SU-DHL-6 (cell line): ENCODE results near the gene EXD2.

Source experiments
- H2AFZ ChIP-seq: fragments of 200-600 bp; sonication (generic); 2 replicates; pipeline ENCODE4 v1.6.1; 2014; ENCODE audit warnings: low read depth, mild to moderate bottlenecking, moderate library complexity, mixed read lengths, antibody characterized with exemption, low read length; ENCODE audit not compliant: severe bottlenecking
- H3F3A ChIP-seq: fragments of 200-600 bp; shearing (Covaris generic); 2 replicates; pipeline ENCODE4 v1.6.0; 2016; ENCODE audit warnings: antibody characterized with exemption, mild to moderate bottlenecking; ENCODE audit not compliant: insufficient read depth
- H3K27ac ChIP-seq: fragments of 200-600 bp; sonication (generic); 2 replicates; pipeline ENCODE4 v1.5.1; 2016; ENCODE audit warnings: low read depth, mild to moderate bottlenecking, low read length, moderate library complexity, mixed read lengths
- H3K27me3 ChIP-seq: fragments of 200-600 bp; sonication (generic), shearing (Covaris generic); 2 replicates; pipeline ENCODE4 v1.6.0; 2014; ENCODE audit warnings: mild to moderate bottlenecking, low read length
- H3K36me3 ChIP-seq: fragments of 200-600 bp; sonication (generic); 2 replicates; pipeline ENCODE4 v1.6.1; 2014; ENCODE audit warnings: mild to moderate bottlenecking, low read length, mixed read lengths
- H3K4me2 ChIP-seq: fragments of 300-600, 200-600 bp; shearing (Covaris generic), sonication (generic); 2 replicates; pipeline ENCODE4 v1.6.0; 2014; ENCODE audit warnings: low read length, low read depth, mild to moderate bottlenecking; ENCODE audit not compliant: poor library complexity, severe bottlenecking
- H3K4me3 ChIP-seq: fragments of 200-600 bp; sonication (generic); 2 replicates; pipeline ENCODE4 v1.5.1; 2014; ENCODE audit warnings: antibody characterized with exemption, low read length, mild to moderate bottlenecking, mixed read lengths; ENCODE audit not compliant: insufficient read depth, poor library complexity, severe bottlenecking
- H3K79me2 ChIP-seq: fragments of 200-600 bp; sonication (generic); 2 replicates; pipeline ENCODE4 v1.6.1; 2014; ENCODE audit warnings: mild to moderate bottlenecking, low read length, moderate library complexity; ENCODE audit not compliant: insufficient read depth
- H3K9ac ChIP-seq: fragments of 200-600 bp; sonication (generic); 2 replicates; pipeline ENCODE4 v1.7.0; 2014; ENCODE audit warnings: mild to moderate bottlenecking, low read length
- H3K9me2 ChIP-seq: fragments of 200-600 bp; sonication (generic); replicated peaks from 2 replicates; pipeline ENCODE4 v1.6.1; 2014; ENCODE audit warnings: low read length; ENCODE audit not compliant: insufficient read depth
- H3K9me3 ChIP-seq: fragments of 200-600 bp; sonication (generic); 2 replicates; pipeline ENCODE4 v1.6.1; 2014; ENCODE audit warnings: low read length, mixed read lengths; ENCODE audit not compliant: insufficient read depth
- H4K20me1 ChIP-seq: fragments of 200-600 bp; sonication (generic); 2 replicates; pipeline ENCODE4 v1.6.1; 2014; ENCODE audit warnings: low read depth, mild to moderate bottlenecking, antibody characterized with exemption, low read length, moderate library complexity, mixed read lengths
- EZH2phosphoT487 ChIP-seq: fragments of 200-600 bp; sonication (generic), shearing (Covaris generic); conservative IDR thresholded peaks from 2 replicates; pipeline ENCODE4 v1.6.1; 2018; ENCODE audit warnings: mild to moderate bottlenecking, antibody characterized with exemption, low read length, moderate library complexity, mixed read lengths
- TF ChIP-seq, protein P1 (sequence below): fragments of 200-600 bp; sonication (generic); IDR thresholded peaks from one replicate; pipeline ENCODE4 v1.5.1; 2017; ENCODE audit warnings: antibody characterized with exemption, mild to moderate bottlenecking, low read length, moderate library complexity; ENCODE audit not compliant: insufficient read depth, poor library complexity, severe bottlenecking

Gene EXD2

GRCh38 chr14:69268763-69269162 is 77.5 kb downstream of the EXD2 start:
- H3K4me2 ChIP-seq: no peak overlapping the region
- no peak overlapping the region for H2AFZ ChIP-seq
- H3K27ac ChIP-seq: no peak overlapping the region

DNA sequence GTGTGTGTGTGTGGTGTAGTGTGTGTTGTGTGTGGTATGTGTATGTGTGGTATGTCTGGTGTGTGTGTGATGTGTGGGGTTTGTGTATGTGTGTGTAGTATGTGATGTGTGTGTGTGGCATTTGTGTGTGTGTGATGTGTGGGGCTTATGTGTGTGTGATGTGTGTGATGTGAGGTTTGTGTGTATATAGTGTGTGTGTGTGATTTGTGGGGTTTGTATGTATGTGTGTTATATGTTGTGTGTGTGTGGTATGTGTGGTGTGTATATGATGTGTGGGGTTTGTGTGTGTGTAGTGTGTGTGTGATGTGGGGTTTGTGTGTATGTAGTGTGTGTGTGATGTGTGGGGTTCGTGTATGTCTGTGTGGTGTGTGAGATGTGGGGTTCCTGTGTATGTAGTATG is 78.1 kb downstream of the EXD2 start:
- Histone ChIP-seq H3K36me3 (no peaks in the 10 kb centered on the region), H3K27ac (no peak overlapping the region), H3K79me2 (no peaks in the 10 kb centered on the region), H3K4me3 (no peak overlapping the region), H3K27me3 (no peaks in the 10 kb centered on the region), H3K9me3 (no peaks in the 10 kb centered on the region), H2AFZ (no peak overlapping the region), H3K9ac (no peak overlapping the region), H3K4me2 (no peak overlapping the region), H4K20me1 (no peaks in the 10 kb centered on the region), H3F3A (no peaks in the 10 kb centered on the region), H3K9me2 (no peaks in the 10 kb centered on the region)
- TF ChIP-seq EZH2phosphoT487: no peak
- TF ChIP-seq, protein P1, sequence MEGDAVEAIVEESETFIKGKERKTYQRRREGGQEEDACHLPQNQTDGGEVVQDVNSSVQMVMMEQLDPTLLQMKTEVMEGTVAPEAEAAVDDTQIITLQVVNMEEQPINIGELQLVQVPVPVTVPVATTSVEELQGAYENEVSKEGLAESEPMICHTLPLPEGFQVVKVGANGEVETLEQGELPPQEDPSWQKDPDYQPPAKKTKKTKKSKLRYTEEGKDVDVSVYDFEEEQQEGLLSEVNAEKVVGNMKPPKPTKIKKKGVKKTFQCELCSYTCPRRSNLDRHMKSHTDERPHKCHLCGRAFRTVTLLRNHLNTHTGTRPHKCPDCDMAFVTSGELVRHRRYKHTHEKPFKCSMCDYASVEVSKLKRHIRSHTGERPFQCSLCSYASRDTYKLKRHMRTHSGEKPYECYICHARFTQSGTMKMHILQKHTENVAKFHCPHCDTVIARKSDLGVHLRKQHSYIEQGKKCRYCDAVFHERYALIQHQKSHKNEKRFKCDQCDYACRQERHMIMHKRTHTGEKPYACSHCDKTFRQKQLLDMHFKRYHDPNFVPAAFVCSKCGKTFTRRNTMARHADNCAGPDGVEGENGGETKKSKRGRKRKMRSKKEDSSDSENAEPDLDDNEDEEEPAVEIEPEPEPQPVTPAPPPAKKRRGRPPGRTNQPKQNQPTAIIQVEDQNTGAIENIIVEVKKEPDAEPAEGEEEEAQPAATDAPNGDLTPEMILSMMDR: no peak

More at GRCh38 chr14:69268763-69269162, 77.5 kb downstream of the EXD2 start:
- Histone ChIP-seq H3F3A (no peaks in the 10 kb centered on the region), H4K20me1 (no peaks in the 10 kb centered on the region), H3K9me3 (no peaks in the 10 kb centered on the region), H3K9ac (no peak overlapping the region), H3K79me2 (no peaks in the 10 kb centered on the region), H3K27me3 (no peaks in the 10 kb centered on the region), H3K36me3 (no peaks in the 10 kb centered on the region), H3K4me3 (no peak overlapping the region), H3K9me2 (no peaks in the 10 kb centered on the region)
- TF ChIP-seq, protein P1: no peak
- TF ChIP-seq EZH2phosphoT487: no peak

GRCh38 chr14:69270097-69270496 is 78.8 kb downstream of the EXD2 start:
- H3K27me3 ChIP-seq: no peaks in the 10 kb centered on the region
- H2AFZ ChIP-seq: no peak overlapping the region
- no peak overlapping the region for H3K4me3 ChIP-seq
- H3K79me2 ChIP-seq: no peaks in the 10 kb centered on the region
- no peaks in the 10 kb centered on the region for H4K20me1 ChIP-seq
- no peaks in the 10 kb centered on the region for H3K36me3 ChIP-seq
- H3K9ac ChIP-seq: no peak overlapping the region
- H3K9me2 ChIP-seq: no peaks in the 10 kb centered on the region
- H3K9me3 ChIP-seq: no peaks in the 10 kb centered on the region
- H3K27ac ChIP-seq: no peak overlapping the region
- H3F3A ChIP-seq: no peaks in the 10 kb centered on the region
- no peak overlapping the region for H3K4me2 ChIP-seq
- TF ChIP-seq EZH2phosphoT487: no peak
- TF ChIP-seq, protein P1: no peak
